A673 (cell line): ENCODE results near the gene KANSL1. TPM values are rescaled to one million over a fixed set of nuclear protein-coding genes. Genes with fewer than 3 reads are reported as not detected.

Experiments used
- BruUV-seq: library from RNA; stranded (reverse); fragments of 400-500 nt; replicated peaks from 2 replicates; lab custom pipeline; 2021; lab: Mats Ljungman, UMichigan
- CTCF ChIA-PET: fragments of 300-600 bp; sonication (Branson Sonifier 250); formaldehyde crosslinking; loops from one replicate; lab custom pipeline; 2022; ENCODE audit warnings: antibody characterized with exemption; lab: Charles Lee
- POLR2A ChIA-PET: fragments of 300-600 bp; sonication (Branson Sonifier 250); formaldehyde crosslinking; loops from one replicate; lab custom pipeline; 2022; ENCODE audit warnings: antibody characterized with exemption; ENCODE audit not compliant: low non-redundant PET; lab: Charles Lee
- DNase-seq: peaks from one replicate; pipeline ENCODE4 v3.0.0-alpha.2; 2015; ENCODE audit warnings: low spot score
- H3K27ac ChIP-seq: fragments of 200-600 bp; sonication (generic); 2 replicates; pipeline ENCODE4 v1.5.1; 2016; ENCODE audit warnings: mixed run types, low read depth, mild to moderate bottlenecking, mixed read lengths, antibody characterized with exemption, low read length; ENCODE audit not compliant: poor library complexity, severe bottlenecking
- H3K27me3 ChIP-seq: fragments of 200-600 bp; sonication (generic); replicated peaks from 2 replicates; pipeline ENCODE4 v1.6.1; 2017; ENCODE audit warnings: mixed run types, low read depth, mild to moderate bottlenecking, mixed read lengths, antibody characterized with exemption, low read length; ENCODE audit not compliant: insufficient read depth, poor library complexity
- H3K36me3 ChIP-seq: fragments of 200-600 bp; sonication (generic); 2 replicates; pipeline ENCODE4 v1.6.1; 2016; ENCODE audit warnings: mixed run types, mild to moderate bottlenecking, mixed read lengths, antibody characterized with exemption, low read length; ENCODE audit not compliant: insufficient read depth, poor library complexity, severe bottlenecking
- H3K4me1 ChIP-seq: fragments of 200-600 bp; sonication (generic); 2 replicates; pipeline ENCODE4 v1.6.1; 2017; ENCODE audit warnings: mixed run types, mild to moderate bottlenecking, mixed read lengths, antibody characterized with exemption, low read length; ENCODE audit not compliant: insufficient read depth, poor library complexity, severe bottlenecking
- H3K4me3 ChIP-seq: fragments of 200-600 bp; sonication (generic); 2 replicates; pipeline ENCODE4 v1.5.1; 2016; ENCODE audit warnings: low read depth, mixed run types, mild to moderate bottlenecking, mixed read lengths, low read length; ENCODE audit not compliant: poor library complexity, severe bottlenecking
- H3K9me3 ChIP-seq: fragments of 200-600 bp; sonication (generic); 2 replicates; pipeline ENCODE4 v1.6.1; 2016; ENCODE audit warnings: mixed run types, low read depth, mild to moderate bottlenecking, mixed read lengths, antibody characterized with exemption, low read length; ENCODE audit not compliant: poor library complexity, severe bottlenecking
- EZH2 ChIP-seq: fragments of 200-600 bp; sonication (generic); IDR thresholded peaks from 2 replicates; pipeline ENCODE4 v1.6.1; 2017; ENCODE audit warnings: borderline replicate concordance, low read depth, mild to moderate bottlenecking, mixed read lengths, antibody characterized with exemption, low read length; ENCODE audit not compliant: poor library complexity, severe bottlenecking
- intact Hi-C: fragments of 100-400 bp; cut with micrococcal nuclease; formaldehyde crosslinking; loops from one replicate; pipeline ENCODE4 v1.10.0; 2022; ENCODE audit not compliant: unreplicated experiment
- total RNA-seq: library from RNA; stranded (reverse); gene quantifications from 2 replicates; pipeline ENCODE4 v1.2.3, GENCODE V29; 2021
- TF ChIP-seq, protein P1 (sequence below): fragments of 300-800, 200-600 bp; sonication (generic); conservative IDR thresholded peaks from 2 replicates; pipeline ENCODE4 v1.5.1; 2017; ENCODE audit warnings: low read depth, mild to moderate bottlenecking, antibody characterized with exemption, low read length, moderate library complexity, mixed read lengths

Gene KANSL1
- total RNA-seq, 1 experiment from 2014 or later = 64.9 TPM

DNA sequence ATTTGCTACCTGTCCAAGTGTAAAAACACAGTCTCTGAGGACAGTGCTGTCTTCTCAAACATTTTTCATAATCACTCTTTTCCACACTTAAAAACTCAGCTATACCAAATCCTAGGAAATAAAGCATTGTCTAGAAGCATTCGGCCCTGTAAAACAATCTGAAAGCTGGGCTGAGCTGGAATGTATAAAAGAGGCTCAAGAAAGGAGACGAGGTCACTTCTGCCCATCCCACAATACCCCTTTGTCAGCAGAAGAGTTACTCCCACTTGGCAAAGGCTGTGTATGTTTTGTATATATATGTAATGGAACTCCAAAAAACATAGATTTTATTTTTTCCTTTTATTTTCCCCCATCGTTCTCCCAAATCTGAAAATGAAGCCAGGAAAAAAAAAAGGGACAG is 150.3 kb downstream of the KANSL1 start:
- no TSS peak for BruUV-seq
- intact Hi-C loops = loop anchor here (10.0 kb wide), 1 partner anchor 152 kb away; the partner anchor contains the start of gene KANSL1
- ChIA-PET POLR2A (no interaction called here), CTCF (no interaction called here)
- Histone ChIP-seq H3K27me3 (no peaks in the 10 kb centered on the region), H3K4me1 (no peaks in the 10 kb centered on the region), H3K4me3 (no peak overlapping the region), H3K36me3 (peaks cover 36% of the 10 kb centered on the region), H3K27ac (no peak overlapping the region), H3K9me3 (no peaks in the 10 kb centered on the region)
- DNase-seq = no peak
- TF ChIP-seq EZH2 = no peak
- TF ChIP-seq, protein P1, sequence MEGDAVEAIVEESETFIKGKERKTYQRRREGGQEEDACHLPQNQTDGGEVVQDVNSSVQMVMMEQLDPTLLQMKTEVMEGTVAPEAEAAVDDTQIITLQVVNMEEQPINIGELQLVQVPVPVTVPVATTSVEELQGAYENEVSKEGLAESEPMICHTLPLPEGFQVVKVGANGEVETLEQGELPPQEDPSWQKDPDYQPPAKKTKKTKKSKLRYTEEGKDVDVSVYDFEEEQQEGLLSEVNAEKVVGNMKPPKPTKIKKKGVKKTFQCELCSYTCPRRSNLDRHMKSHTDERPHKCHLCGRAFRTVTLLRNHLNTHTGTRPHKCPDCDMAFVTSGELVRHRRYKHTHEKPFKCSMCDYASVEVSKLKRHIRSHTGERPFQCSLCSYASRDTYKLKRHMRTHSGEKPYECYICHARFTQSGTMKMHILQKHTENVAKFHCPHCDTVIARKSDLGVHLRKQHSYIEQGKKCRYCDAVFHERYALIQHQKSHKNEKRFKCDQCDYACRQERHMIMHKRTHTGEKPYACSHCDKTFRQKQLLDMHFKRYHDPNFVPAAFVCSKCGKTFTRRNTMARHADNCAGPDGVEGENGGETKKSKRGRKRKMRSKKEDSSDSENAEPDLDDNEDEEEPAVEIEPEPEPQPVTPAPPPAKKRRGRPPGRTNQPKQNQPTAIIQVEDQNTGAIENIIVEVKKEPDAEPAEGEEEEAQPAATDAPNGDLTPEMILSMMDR = no peak

DNA sequence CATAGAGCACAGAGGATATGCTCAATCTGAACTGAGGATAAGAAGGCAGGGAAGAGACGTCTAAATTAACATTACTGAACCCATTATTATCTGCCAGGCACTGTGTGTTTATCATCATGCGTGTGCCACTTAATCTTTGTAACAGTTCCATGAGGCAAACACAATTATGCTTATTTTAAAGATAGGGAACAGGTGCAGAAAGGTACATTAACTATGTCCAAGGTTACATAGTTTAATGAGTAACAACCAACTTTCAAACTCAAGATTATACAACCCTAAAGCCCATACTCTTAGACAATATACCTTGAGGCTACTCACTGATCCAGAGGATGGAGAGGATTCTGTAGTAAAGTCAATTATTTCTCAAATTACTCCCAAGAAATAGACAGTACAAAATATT is 151.0 kb downstream of the KANSL1 start:
- Histone ChIP-seq H3K4me1 (no peaks in the 10 kb centered on the region), H3K36me3 (peaks cover 40% of the 10 kb centered on the region), H3K27ac (no peak overlapping the region), H3K4me3 (no peak overlapping the region), H3K9me3 (no peaks in the 10 kb centered on the region), H3K27me3 (no peaks in the 10 kb centered on the region)
- TF ChIP-seq, protein P1 = no peak
- no peak for TF ChIP-seq EZH2
- POLR2A ChIA-PET = no interaction called here
- intact Hi-C loops = loop anchor here (10.0 kb wide), 1 partner anchor 153 kb away; the partner anchor contains the start of gene KANSL1
- CTCF ChIA-PET = no interaction called here
- DNase-seq = no peak
- no TSS peak for BruUV-seq

DNA sequence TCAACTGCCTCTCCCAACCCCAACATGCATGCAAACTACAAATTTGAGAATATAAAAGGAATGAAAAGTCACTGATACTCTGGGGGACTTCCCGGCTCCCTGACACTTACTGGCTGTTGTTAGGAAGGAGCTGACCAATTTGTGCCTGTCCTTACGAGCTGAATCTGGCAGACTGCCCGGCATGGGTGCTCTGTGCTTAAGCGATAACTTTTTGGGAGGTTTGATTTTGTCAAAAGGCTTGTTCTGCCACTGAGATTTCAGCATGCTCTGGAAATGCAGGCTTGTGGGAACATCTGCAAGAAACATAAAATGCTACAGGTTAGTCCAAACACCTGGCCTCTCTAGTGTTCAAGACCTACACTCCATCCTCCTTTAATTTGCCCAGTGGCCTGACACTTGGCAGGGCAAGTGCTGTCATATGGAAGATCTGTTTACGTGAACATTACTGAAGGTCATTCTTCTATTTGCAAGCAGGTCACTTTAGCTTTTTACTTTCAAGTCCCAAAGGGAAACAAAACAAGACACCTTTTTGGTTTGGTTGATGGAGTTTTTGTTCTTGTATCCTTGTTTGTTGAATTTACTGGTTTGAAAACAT is 153.5 kb downstream of the KANSL1 start:
- intact Hi-C loops = loop anchor here (10.0 kb wide), 1 partner anchor 155 kb away; the partner anchor contains the start of gene KANSL1

More for the DNA sequence above, 153.5 kb downstream of the KANSL1 start:
- H3K9me3 ChIP-seq = no peaks in the 10 kb centered on the region
- CTCF ChIA-PET = no interaction called here
- H3K36me3 ChIP-seq = peaks cover 52% of the 10 kb centered on the region
- no peaks in the 10 kb centered on the region for H3K27me3 ChIP-seq
- POLR2A ChIA-PET = no interaction called here
- H3K4me3 ChIP-seq = no peak overlapping the region
- no peak for TF ChIP-seq EZH2
- TF ChIP-seq, protein P1 = no peak
- no peaks in the 10 kb centered on the region for H3K4me1 ChIP-seq
- no peak overlapping the region for H3K27ac ChIP-seq
- DNase-seq = no peak
- no TSS peak for BruUV-seq
